HG03139 (cell line): ENCODE data around the gene ECHS1.

ENCODE experiments used
- ATAC-seq: cut with Tn5 transposase; IDR thresholded peaks from one replicate; pipeline ENCODE4 v1.9.1; 2021; ENCODE audit not compliant: unreplicated experiment

ECHS1 gene

GRCh38 chr10:133347710-133348517 lies 25.2 kb downstream of the ECHS1 start:
- ATAC-seq = no peak

- ATAC-seq = no peak
These were observed 26.7 kb downstream of the ECHS1 start for GRCh38 chr10:133346413-133346812.

DNA sequence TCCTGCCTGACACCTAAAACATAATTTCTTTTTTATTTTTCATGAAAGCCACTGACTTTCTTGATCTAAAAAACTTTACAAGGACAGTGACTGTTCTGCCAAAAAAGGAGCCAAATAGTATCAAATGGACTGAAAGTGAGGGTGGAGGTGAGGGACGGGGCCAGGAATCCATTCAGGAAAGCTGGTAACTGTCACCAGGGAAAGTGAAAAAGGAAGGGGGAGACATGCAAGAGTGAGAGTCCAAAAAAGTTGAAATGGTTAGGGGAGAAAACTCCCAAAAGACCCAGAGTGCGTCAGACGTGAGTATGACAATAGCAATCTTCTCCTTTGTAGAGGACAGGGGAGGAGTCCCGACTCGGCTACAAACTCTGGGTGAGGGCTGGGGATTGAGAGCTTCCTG lies 28.9 kb downstream of the ECHS1 start:
- ATAC-seq = no peak

- no peak for ATAC-seq
These were observed 29.6 kb downstream of the ECHS1 start for GRCh38 chr10:133343558-133343957.

GRCh38 chr10:133342942-133343341 lies 30.2 kb downstream of the ECHS1 start:
- no peak for ATAC-seq

DNA sequence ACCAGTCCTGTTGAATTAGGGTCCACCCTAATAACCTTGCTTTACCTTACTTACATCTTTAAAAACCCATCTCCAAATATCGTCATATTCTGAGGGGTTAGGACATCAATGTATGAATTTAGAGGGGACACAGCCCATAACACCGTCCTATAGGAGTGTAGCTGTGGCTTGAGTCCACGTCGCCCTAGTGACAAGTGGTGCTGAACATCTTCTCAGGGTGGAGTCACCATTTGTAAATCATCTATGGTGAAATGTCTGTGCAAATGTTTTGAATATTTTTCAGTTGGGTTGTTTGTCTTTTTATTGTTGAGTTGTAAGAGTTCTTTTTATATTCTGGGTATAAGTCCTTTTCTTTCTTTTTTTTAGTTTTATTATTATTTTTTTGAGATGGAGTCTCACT lies 31.2 kb downstream of the ECHS1 start:
- ATAC-seq = no peak

GRCh38 chr10:133339708-133340380 lies 33.3 kb downstream of the ECHS1 start:
- no peak for ATAC-seq

GRCh38 chr10:133338080-133339071 lies 34.8 kb downstream of the ECHS1 start:
- no peak for ATAC-seq

DNA sequence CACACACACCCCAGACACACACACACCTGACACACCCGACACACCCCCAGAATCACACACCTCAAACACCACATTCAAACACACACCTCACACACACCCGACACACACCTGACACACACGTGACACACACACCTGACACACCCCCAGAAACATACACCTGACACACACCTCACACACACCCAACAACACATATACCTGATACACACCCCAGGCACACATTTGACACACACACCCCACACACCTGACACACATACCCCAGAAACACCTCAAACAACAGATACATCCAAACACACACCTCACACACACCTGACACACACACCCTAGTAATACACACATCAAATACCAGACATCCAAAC lies 35.8 kb downstream of the ECHS1 start:
- ATAC-seq = no peak

DNA sequence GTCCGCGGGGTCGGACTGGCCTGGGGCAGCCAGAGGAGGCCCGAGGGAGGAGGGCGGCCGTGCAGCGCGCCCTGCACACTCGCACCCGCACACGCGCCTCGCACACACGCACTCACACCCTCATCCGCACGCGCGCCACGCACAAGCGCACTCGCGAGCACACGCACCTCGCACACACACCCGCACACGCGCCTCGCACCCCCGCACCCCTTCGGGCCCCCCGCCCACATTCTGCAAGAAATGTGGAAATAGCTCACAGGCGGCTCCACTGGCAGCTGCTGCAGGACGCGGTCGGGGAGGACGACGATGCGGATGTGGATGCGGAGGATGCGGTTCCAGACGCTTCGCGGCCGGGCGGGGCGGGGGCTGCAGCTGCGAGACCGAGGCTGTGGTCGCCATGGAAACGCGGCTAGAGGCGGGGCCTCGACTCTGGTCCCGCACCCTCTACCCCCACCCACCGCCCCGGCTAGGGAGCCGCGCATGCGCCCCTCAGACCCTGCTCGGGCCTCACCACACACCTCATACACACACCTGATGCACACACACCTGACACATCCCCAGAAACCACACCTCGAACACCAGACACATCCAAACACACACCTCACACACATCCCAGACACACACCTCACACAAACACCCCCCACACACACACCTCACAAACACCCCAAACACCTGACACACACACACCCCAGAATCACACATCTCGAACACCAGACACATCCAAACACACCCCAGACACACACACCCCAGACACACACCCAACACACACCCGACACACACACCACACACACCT lies 36.4 kb downstream of the ECHS1 start, which contains the start of gene CALY:
Gene CALY, minus strand, starts transcription at position 320 of the 793 bp plus-strand sequence. CDS start 7,907 bp downstream, outside the sequence.
- ATAC-seq = no peak

DNA sequence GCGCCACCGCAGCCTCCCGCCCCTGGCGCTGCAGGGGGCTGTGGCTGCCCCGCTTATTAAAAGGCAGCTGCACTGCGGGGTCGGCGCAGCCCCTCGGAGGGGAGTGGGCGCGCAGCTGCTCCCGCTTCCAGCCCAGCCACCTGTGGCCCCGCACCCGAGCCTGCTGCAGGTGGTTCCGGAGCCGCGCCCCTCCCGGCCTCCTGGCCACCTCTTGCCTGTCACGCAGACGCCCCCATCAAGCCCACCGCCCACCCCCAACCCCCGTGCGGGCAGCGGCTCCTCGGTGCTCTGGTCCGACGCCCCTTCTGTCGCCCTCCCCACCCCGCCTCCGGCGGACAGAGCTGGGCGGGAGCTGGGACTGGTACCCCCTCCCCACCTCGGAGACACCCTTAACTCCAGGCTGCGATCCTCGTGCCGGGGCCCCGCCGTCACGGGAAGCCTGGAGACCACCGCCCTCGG lies 37.0 kb downstream of the ECHS1 start:
- ATAC-seq = no peak

DNA sequence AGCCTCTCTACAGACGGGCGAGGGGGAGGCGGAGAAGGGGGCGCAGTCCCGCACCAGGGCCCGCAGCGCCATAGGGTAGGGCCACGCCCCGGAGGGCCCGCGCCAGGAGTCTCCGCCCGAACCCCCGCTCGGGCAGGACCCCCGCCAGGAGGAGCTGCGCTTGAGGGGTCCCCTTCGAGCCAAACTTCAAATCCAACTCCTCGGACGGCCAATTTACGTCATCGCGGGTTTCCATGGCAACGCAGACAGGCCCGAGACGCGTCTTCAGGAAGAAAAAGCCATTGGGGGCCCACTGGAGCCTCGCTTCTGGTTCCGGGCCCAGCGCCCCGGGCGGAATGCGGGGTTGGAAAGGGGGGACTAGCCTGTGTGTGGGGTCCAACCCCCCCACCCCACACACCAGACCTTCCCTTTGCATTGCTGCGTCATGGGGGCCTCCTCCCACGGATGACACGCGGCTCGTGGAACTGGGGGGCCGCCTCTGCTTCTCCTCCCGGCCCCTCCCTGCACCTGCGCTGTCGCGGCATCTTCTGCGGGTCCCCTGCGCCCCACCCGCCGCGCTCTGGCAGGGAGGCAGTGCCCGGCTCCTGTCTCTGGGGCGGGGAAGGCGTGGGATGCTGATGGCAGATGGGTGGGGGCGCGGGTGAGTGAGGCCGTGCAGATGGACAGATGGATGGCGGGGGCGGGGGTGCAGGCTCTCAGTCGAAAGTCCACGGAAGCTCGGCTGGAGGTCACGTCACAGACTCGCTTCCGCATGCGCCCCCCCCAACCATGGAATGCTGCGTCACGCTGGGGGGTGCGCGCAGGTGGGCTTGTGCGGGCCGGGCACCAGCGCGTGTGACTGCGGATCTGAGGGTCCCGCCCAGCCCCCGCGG lies 37.7 kb downstream of the ECHS1 start:
- no peak for ATAC-seq

DNA sequence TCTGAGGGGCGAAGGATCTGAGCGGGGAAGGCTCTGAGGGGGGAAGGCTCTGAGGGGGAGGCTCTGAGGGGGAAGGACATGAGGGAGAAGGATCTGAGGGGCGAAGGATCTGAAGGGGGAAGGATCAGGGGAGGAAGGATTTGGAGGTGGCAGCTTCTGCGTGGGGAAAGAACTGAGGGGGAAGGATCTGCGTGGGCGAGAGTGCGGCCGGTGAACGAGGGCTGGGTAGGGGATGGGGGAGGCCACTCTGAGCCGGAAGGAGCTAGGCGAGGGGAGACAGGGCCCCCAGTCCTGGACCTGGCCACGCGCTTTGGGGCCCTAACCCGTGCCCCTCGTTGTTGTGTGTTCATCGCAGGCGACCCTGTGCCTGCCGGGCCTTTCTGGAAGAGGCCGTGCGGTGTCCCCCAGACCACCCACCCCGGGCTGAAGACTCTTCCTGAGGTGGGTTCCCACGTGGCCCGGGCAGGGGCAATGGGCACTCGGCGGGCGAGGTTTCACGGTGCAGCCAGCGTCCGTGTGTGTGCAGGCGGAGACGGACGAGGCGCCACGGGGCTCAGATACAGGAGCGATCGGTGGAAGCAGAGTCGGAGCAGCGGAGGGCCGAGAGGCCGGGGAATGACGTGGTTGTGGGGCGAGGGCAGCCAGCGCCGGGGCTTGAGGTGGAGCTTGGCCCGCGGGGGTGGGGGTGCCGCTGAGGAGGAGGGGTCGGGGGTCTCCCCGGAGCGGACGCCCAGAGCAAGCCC lies 38.5 kb downstream of the ECHS1 start:
- no peak for ATAC-seq

DNA sequence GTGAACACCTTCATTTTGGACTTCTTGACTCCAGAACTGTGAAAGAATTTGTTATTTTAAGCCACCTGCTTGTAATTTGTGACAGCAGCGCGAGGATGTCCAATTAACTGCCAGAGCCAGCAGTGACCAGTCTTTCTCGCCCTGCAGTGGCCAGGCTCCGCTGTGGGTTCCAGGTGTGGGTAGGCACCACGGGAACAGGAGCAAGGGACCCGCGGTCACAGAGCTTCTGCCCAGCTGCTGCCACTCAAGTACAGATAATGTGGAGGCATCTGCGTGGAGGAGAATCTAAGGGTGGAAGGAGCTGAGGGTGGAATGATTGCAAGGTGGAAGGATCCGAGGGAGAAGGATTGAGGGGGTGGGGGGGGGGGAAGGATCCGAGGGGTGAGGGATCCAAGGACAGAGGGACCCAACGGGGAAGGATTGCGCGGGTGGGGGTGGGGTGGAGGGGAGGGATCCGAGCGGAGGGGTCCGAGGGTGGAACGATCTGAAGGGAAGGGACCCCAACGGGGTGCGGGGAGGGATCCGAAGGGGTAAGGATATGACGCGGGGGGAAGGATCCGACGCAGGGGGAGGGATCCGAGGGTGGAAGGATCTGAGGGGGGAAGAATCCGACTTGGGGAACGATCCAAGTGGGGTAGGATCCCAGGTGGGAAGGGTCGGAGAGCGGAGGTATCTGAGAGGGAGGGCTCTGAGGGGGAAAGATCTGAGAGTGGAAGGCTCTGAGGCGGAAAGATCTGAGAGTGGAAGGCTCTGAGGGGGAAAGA lies 40.0 kb downstream of the ECHS1 start:
- no peak for ATAC-seq

DNA sequence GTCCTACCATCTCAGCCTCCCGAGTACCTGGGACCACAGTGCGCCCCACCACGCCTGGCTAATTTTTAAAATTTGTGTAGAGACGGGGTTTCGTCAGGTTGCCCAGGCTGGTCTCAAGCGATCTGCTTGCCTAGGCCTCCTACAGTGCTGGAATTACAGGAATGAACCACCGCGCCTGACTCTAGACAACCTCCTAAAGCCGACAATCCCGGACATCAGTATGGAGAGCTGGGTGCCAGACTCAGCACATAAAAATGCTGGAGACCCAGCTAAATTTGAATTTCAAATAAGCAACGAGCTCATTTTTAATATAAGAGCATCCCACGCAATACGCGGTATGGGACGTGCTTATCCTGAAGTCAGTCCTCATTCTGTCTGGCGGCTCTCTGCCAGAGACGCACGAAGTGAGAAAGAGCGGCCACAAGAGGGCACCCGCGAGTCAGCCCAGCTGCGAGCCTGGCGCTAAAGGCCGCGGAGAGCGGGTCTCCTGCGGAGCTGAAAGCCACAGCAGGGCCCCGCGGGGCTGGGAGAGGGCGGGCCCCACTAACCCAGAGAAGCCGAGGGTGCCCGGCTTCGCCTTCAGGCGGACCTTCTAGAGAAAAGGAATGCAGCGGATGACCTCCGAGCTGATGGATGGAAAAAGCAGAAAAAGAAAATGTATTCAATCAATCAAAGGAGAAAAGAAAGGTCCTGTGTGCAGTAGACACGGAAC lies 43.5 kb downstream of the ECHS1 start:
- ATAC-seq = peak; percentile 84

DNA sequence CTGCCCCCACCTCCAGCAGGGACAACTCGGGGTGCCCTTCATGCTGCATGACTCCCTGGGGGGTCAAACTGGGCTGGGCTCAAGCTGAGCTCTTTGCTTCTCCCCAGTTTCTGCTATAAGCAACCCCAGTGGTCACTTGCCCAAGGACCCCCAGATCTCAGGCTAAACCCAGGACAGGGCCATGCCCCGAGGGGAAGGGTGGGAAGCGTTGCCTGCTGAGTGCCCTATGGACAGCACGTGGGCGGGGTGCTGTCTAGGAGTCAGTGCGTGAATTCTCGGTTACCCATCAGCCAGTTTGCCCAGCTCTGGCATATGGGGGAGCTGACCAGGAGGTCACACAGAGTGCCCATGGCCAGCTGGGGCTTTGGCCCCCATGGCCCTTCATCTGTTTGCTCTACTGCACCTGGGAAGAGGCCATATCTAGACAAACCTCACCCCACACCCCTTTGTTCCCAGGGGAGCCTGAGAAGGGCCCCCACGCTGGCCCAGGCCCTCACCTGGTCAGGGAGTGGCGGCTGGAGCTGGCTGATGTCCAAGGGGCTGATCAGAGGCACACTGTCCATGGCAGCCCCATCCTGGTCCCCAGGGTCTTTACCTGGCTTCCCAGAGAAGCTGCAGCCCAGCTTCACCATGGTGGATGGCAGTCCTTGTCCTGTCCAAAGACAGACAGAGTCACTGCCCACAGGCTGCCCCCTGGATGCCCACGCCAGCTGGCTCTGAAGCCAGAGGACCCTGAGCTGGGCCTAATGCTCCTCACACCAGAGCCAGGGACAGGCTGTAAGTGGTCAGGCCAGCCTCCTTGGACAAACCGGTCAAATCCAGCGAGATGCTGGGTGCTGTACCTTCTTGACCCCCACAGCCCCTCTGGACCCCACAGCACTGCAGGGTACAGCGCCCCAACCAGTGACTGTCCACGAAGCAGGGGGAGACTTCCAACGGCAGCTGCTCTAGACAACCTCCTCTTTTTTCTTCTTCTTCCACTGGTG lies 44.5 kb downstream of the ECHS1 start:
- no peak for ATAC-seq
